Measurements from ENCODE around the gene CCDC167.

Gene CCDC167

DNA sequence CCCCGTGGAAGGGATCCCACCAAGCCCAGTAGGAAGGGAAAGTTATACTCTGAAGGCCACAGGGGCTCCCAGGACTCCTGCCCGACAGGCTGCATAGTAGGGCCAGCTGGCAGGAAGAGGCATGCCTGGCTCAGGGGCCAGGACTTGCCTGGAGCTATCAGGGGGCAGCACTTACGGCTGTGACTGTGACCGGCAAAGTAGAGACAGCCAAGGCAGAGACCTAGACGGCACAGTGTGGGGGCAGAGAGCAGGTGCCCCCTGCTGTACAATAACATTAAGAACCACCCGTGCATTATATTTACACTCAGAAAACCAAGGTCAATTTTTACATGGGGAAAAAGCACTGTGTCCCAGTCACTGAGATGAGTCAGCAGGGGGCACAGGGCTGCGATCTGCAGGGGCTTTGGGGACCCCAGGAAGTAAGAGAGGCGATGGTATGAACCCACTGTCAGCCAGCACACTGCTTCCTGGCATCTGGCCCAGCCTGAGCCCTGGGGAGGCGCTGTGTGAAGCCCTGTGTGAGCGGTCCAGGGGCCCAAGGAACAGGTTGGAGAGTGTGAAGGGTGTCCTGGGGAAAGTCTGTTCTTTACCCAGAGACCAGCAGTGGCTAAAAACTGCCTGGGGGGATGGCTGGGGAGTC lies 9.9 kb downstream of the CCDC167 start:
- TF ChIP-seq, protein P1, sequence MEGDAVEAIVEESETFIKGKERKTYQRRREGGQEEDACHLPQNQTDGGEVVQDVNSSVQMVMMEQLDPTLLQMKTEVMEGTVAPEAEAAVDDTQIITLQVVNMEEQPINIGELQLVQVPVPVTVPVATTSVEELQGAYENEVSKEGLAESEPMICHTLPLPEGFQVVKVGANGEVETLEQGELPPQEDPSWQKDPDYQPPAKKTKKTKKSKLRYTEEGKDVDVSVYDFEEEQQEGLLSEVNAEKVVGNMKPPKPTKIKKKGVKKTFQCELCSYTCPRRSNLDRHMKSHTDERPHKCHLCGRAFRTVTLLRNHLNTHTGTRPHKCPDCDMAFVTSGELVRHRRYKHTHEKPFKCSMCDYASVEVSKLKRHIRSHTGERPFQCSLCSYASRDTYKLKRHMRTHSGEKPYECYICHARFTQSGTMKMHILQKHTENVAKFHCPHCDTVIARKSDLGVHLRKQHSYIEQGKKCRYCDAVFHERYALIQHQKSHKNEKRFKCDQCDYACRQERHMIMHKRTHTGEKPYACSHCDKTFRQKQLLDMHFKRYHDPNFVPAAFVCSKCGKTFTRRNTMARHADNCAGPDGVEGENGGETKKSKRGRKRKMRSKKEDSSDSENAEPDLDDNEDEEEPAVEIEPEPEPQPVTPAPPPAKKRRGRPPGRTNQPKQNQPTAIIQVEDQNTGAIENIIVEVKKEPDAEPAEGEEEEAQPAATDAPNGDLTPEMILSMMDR (conservative IDR thresholded peaks at IDR 0.05; ENCODE audit: control insufficient read depth, insufficient read depth, low read depth, low read length): peak; percentile 18
- no peak overlapping the region for H3K4me3 ChIP-seq (ENCODE audit: control insufficient read depth, low read depth, low read length)
- peak; percentile 3 for DNase-seq (ENCODE audit: low read depth)

DNA sequence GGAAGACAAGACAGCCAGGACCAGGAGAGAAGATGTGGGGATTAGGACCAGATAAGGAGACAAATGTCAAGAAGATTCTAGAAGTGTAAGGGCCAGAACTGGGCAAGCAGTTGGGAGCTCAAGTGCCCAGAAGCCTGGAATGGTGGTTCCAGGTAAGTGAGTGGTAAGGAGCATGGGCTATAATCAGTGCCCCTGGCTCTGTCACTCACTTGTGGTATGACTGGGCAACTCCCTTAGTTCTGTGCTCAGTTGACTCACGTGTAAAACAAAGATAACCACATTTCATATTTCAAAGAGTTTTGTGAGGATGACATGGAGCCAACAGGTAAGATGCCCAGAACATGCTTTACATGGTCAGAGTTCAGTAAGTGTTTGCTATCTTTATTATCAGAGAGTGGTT lies 11.2 kb downstream of the CCDC167 start:
- no peak for DNase-seq (ENCODE audit: low read depth)
- TF ChIP-seq, protein P1 (conservative IDR thresholded peaks at IDR 0.05; ENCODE audit: control insufficient read depth, insufficient read depth, low read depth, low read length): no peak

DNA sequence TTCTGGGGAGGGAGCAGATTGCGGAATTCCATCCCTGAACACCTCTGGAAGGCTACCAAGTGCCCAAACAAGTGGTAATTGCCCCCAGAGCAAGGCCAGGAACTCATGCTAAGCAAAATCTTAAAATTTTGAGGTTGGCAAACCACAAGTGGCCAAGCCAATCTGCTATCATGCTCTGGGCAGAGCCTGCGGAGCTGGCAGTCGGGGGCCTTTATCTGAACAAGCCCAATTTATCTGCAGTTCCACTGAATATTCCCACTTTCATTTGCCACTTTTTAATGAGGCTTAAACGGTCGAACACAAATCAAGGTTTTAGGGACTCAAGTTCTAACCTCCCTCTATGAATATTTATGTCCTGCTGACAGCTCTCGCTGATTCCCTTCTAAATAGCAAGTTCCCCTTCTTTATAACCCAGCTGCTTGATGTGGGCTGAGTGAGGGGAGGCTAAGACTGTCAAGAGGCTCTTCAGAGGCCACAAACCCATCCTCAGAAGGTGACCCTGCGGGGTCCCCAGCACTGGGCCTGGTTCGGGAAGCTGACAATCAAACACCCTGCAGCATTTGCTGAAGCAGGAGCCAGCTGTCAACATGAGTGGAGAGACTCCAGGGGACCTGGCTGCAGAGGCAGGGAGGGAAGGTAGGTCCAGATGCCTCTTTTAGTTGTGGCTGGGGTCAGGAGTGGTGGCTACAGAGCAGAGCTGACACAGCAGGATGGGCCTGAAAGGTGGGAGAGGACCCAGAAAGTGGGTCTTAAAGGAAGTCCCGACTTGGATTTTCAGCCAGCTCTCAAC lies 11.9 kb downstream of the CCDC167 start:
- TF ChIP-seq, protein P1 (conservative IDR thresholded peaks at IDR 0.05; ENCODE audit: control insufficient read depth, insufficient read depth, low read depth, low read length): no peak
- DNase-seq (ENCODE audit: low read depth): no peak
- H3K4me3 ChIP-seq (ENCODE audit: control insufficient read depth, low read depth, low read length): no peak overlapping the region

More for the DNA sequence above, 11.2 kb downstream of the CCDC167 start:
- no peak overlapping the region for H3K4me3 ChIP-seq (ENCODE audit: control insufficient read depth, low read depth, low read length)

DNA sequence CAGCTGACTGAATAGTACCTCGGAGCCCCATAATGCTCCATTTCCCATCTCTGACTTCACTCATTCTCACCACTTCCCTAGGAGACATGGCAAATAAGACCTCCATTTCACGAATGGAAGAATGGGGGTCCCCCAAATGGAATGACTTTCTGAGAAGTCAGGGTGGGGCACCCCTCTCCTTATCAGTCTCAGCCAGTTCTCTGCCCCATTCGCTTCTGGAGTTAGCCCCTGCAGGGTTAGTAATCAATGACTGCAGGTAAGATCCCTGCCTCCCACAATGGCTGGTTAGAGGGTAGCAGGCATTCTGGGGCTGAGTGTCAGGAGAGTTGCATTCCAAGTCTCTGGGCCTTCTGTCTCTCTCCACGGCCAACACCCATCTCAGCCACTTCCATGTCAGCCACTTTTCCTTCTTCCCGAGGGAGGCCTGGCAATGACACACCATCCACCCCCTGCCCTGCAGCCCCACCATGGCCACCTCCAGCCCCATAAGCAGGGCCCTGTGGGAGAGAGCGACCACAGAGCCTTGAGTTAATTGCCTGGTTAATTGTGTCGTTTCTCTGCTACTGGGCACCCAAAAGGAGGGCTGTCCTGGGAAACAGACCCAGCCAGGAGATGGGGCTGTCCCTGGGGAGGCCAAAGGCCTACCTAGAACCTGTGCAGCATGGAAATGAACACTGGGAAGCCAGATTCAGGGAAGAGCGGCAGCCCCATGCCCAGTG lies 13.4 kb downstream of the CCDC167 start:
- DNase-seq (ENCODE audit: low read depth): no peak
- TF ChIP-seq, protein P1 (conservative IDR thresholded peaks at IDR 0.05; ENCODE audit: control insufficient read depth, insufficient read depth, low read depth, low read length): no peak
- no peak overlapping the region for H3K4me3 ChIP-seq (ENCODE audit: control insufficient read depth, low read depth, low read length)

DNA sequence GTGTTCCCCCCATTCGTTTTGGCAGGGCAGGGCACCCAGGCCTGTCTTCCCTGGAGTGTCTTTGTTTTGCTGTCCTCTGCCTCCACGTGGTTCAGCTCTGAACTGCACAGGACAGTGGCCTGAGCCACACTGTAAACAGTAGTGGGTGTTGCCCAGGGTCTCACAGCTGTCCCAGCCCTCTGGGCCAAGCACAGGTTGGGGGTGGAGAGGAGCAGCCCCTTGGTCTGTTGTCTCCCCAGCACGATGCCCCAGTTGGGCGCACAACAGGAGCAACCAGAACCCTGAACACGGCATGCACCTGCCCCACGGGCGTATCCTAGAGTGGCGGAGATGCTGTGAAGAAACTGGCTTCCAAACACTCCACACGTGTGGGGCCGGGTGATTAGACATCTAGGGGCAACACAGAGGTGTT lies 14.4 kb downstream of the CCDC167 start:
- TF ChIP-seq, protein P1 (conservative IDR thresholded peaks at IDR 0.05; ENCODE audit: control insufficient read depth, insufficient read depth, low read depth, low read length): peak; percentile 12
- H3K4me3 ChIP-seq (ENCODE audit: control insufficient read depth, low read depth, low read length): no peak overlapping the region
- no peak for DNase-seq (ENCODE audit: low read depth)

DNA sequence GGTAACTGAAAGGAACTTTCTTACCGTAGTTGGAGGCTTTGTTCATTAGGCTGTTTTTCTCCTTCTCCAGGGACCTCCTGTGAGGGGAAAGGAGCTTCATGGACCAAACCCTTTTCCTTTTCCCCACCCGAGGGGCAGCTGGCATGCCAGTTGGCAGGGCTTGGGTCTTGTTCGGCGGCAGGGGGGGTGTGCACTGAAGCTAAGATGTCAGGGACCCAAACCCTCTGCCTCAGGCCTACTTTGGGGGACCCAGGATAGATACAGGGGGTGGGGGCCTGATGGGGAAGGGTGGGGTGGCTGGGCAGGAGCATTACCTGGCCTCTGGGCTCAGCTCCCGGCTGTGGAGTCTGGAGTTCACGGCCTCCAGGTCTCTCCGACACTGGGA lies 14.9 kb downstream of the CCDC167 start:
- TF ChIP-seq, protein P1 (conservative IDR thresholded peaks at IDR 0.05; ENCODE audit: control insufficient read depth, insufficient read depth, low read depth, low read length): no peak
- no peak for DNase-seq (ENCODE audit: low read depth)

More for the DNA sequence above, 14.9 kb downstream of the CCDC167 start:
- H3K4me3 ChIP-seq (ENCODE audit: control insufficient read depth, low read depth, low read length): no peak overlapping the region

Data from fibroblast of mammary gland (primary cell).